ENCODE measurements around the gene OR2M3.

DNA sequence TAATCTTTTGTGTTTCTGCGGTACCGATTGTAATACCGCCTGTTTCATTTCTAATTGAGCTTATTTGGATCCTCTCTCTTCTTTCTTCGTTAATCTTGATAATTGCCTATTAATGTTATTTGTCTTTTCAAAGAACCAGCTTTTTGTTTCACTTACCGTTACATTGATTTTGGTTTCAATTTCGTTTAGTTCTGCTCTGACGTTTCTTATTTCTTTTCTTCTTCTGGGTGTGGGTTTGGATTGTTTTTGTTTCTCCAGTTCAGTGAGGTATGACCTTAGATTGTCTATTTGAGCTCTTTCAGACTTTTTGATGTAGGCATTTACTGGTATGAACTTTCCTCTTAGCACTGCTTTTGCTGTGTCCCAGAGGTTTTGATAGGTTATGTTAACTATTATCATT lies 13.1 kb upstream of the OR2M3 start:
- TF ChIP-seq SUZ12 (IDR thresholded peaks at IDR 0.05; ENCODE audit: extremely low read depth, insufficient read depth, insufficient read length): no peak
- TF ChIP-seq ZNF274 (IDR thresholded peaks at IDR 0.05; ENCODE audit: low read depth, low read length): no peak
- no peak for TF ChIP-seq YY1 (IDR thresholded peaks at IDR 0.05; ENCODE audit: insufficient read depth, insufficient read length)
